CD14-positive monocyte (primary cell): Measurements from ENCODE around the gene ALOX5. TPM values are rescaled to one million over a fixed set of nuclear protein-coding genes. Genes with fewer than 3 reads are reported as not detected.
A peak's percentile ranks its signal among the peaks of the same experiment; 100 is the strongest.

Source experiments
- DNase-seq, 3 donors: peaks; one replicate each; pipeline ENCODE4 v3.0.0-alpha.2; 2011 to 2022
- H2AFZ ChIP-seq: 2 replicates; pipeline ENCODE4 v1.6.0; 2012; ENCODE audit warnings: mild to moderate bottlenecking, low read depth, low read length, inconsistent platforms; ENCODE audit not compliant: insufficient read depth, poor library complexity, severe bottlenecking
- H3K27ac ChIP-seq, 2 donors: 1 replicate in 1 of 2; 2 replicates in 1 of 2; pipeline ENCODE4 v1.5.1; 2012 to 2013; ENCODE audit warnings: low read length in 2 of 2, control low read depth in 1 of 2, inconsistent platforms in 1 of 2, low read depth in 1 of 2, mild to moderate bottlenecking in 1 of 2
- H3K27me3 ChIP-seq, 2 donors: one replicate each; pipeline versions ENCODE4 v1.6.0 to v1.6.1; 2011 to 2013; ENCODE audit warnings: low read length in 2 of 2; ENCODE audit not compliant: control insufficient read depth in 2 of 2, insufficient read depth in 2 of 2
- H3K36me3 ChIP-seq, 2 donors: replicated peaks in 1 of 2; 1 replicate in 1 of 2; 2 replicates in 1 of 2; pipeline versions ENCODE4 v1.5.1 to v1.6.1; 2012 to 2013; ENCODE audit warnings: low read length in 2 of 2, control low read depth in 1 of 2, inconsistent platforms in 1 of 2, mild to moderate bottlenecking in 1 of 2; ENCODE audit not compliant: insufficient read depth in 2 of 2, control insufficient read depth in 1 of 2
- H3K4me1 ChIP-seq, 2 donors: 1 replicate in 1 of 2; 2 replicates in 1 of 2; pipeline versions ENCODE4 v1.5.1 to v1.6.1; 2012 to 2013; ENCODE audit warnings: low read length in 2 of 2, control low read depth in 1 of 2, inconsistent platforms in 1 of 2, mild to moderate bottlenecking in 1 of 2, moderate library complexity in 1 of 2; ENCODE audit not compliant: insufficient read depth in 2 of 2, control insufficient read depth in 1 of 2
- H3K4me2 ChIP-seq: replicated peaks from 2 replicates; pipeline ENCODE3; 2012; ENCODE audit warnings: low read length, moderate library complexity, mild to moderate bottlenecking; ENCODE audit not compliant: poor library complexity, severe bottlenecking; ENCODE audit errors: extremely low read depth
- H3K4me3 ChIP-seq, 3 experiments: fragments of 200-600 bp in 1 of 3; sonication (generic) in 1 of 3; replicated peaks in 1 of 3; 1 replicate in 2 of 3; 2 replicates in 1 of 3; pipeline ENCODE4 v1.5.1; 2011 to 2013; ENCODE audit warnings: low read length in 3 of 3, mild to moderate bottlenecking in 3 of 3, control low read depth in 2 of 3, low read depth in 2 of 3, inconsistent platforms in 1 of 3, moderate library complexity in 1 of 3
- H3K79me2 ChIP-seq: 2 replicates; pipeline ENCODE4 v1.6.0; 2012; ENCODE audit warnings: mild to moderate bottlenecking, control low read depth, inconsistent platforms, low read length, moderate library complexity; ENCODE audit not compliant: insufficient read depth
- H3K9ac ChIP-seq: 2 replicates; pipeline ENCODE4 v1.6.0; 2017; ENCODE audit warnings: low read length, mild to moderate bottlenecking; ENCODE audit not compliant: insufficient read depth, poor library complexity, severe bottlenecking
- H3K9me3 ChIP-seq, 2 donors: replicated peaks in 1 of 2; 1 replicate in 1 of 2; 2 replicates in 1 of 2; pipeline versions ENCODE4 v1.5.1 to v1.6.1; 2012 to 2013; ENCODE audit warnings: low read length in 2 of 2, control low read depth in 1 of 2; ENCODE audit not compliant: control insufficient read depth in 1 of 2, insufficient read depth in 1 of 2
- H4K20me1 ChIP-seq: 2 replicates; pipeline ENCODE4 v1.6.0; 2012; ENCODE audit warnings: mild to moderate bottlenecking, low read length, control low read depth, moderate library complexity; ENCODE audit not compliant: insufficient read depth
- H3K27ac Mint-ChIP-seq, 7 donors: one replicate each; pipeline ENCODE4 v1.8.0; 2020; ENCODE audit warnings: mild to moderate bottlenecking in 7 of 7, mixed read lengths in 7 of 7, moderate library complexity in 6 of 7, inconsistent platforms in 2 of 7
- H3K27me3 Mint-ChIP-seq, 3 donors: one replicate each; pipeline ENCODE4 v1.8.0; 2021 to 2022; ENCODE audit warnings: low read depth in 3 of 3, mild to moderate bottlenecking in 3 of 3, mixed read lengths in 3 of 3, moderate library complexity in 3 of 3, inconsistent platforms in 1 of 3
- H3K36me3 Mint-ChIP-seq, 2 donors: one replicate each; pipeline ENCODE4 v1.8.0; 2020; ENCODE audit warnings: mixed read lengths in 2 of 2, inconsistent platforms in 1 of 2, mild to moderate bottlenecking in 1 of 2
- H3K4me1 Mint-ChIP-seq: one replicate; pipeline ENCODE4 v1.8.0; 2020; ENCODE audit warnings: mild to moderate bottlenecking, mixed read lengths
- H3K4me3 Mint-ChIP-seq, 2 donors: one replicate each; pipeline ENCODE4 v1.8.0; 2020; ENCODE audit warnings: mild to moderate bottlenecking in 2 of 2, mixed read lengths in 2 of 2, moderate library complexity in 1 of 2
- H3K9me3 Mint-ChIP-seq, 7 donors: one replicate each; pipeline ENCODE4 v1.8.0; 2020 to 2022; ENCODE audit warnings: mixed read lengths in 7 of 7, mild to moderate bottlenecking in 6 of 7, moderate library complexity in 6 of 7, inconsistent platforms in 2 of 7
- CTCF ChIP-seq: fragments of 200-600 bp; IDR thresholded peaks from one replicate; pipeline ENCODE4 v1.8.0; 2022; ENCODE audit warnings: antibody characterized with exemption, mild to moderate bottlenecking
- WGBS: methylation state at CpG from one replicate; pipeline ENCODE4 v1.1.5; 2013; ENCODE audit warnings: missing lambda C conversion rate; ENCODE audit not compliant: insufficient coverage; 5-methylcytosine and 5-hydroxymethylcytosine counted together
- intact Hi-C, 2 donors: fragments of 100-400 bp; cut with micrococcal nuclease; formaldehyde crosslinking; loops; one replicate each; pipeline versions ENCODE4 v1.15.0 to v1.15.1; 2023
- polyA plus RNA-seq, 3 donors: library from polyadenylated mRNA; depleted of rRNA in 1 of 3; unstranded in 2 of 3; stranded (reverse) in 1 of 3; fragments of 300-500 nt in 2 of 3; fragments of >200 nt in 1 of 3; fragmentation: Illumina TruSeq in 2 of 3; gene quantifications; 1 replicate in 2 of 3; 2 replicates in 1 of 3; pipeline ENCODE4 v1.2.3, GENCODE V29; 2012 to 2021

The ALOX5 gene
- polyA plus RNA-seq, 3 donors: 223 to 918 (median 272) TPM

GRCh38 chr10:45424668-45425404 lies 50.8 kb downstream of the ALOX5 start:
- H3K27ac ChIP-seq: peak overlapping the region; percentile 32 to 44
- Mint-ChIP-seq H3K27me3 (peaks cover 0 to 4% (median 0%) of the 10 kb centered on the region in 3 donors), H3K9me3 (no peaks in the 10 kb centered on the region), H3K4me3 (no peak overlapping the region), H3K36me3 (peaks cover 76 to 86% of the 10 kb centered on the region in 2 donors), H3K27ac (peak overlapping the region in 6 of 7 donors; percentile 25 to 82 (median 67)), H3K4me1 (peaks cover 64% of the 10 kb centered on the region)
- H3K4me3 ChIP-seq: no peak overlapping the region
- peak in 2 of 3 donors; percentile 28 to 33 for DNase-seq
- H3K79me2 ChIP-seq: peaks cover 12% of the 10 kb centered on the region
- peak overlapping the region; percentile 17 for H3K9ac ChIP-seq
- no peak for TF ChIP-seq CTCF
- H3K36me3 ChIP-seq: peaks cover 69 to 83% of the 10 kb centered on the region in 2 donors
- H3K27me3 ChIP-seq: no peaks in the 10 kb centered on the region
- peaks cover 88% of the 10 kb centered on the region for H4K20me1 ChIP-seq
- WGBS: 15% methylated on average over 12 of the region's 15 CpGs
- H3K4me2 ChIP-seq: no peak overlapping the region
- H2AFZ ChIP-seq: no peak overlapping the region
- H3K4me1 ChIP-seq: peaks cover 54 to 59% of the 10 kb centered on the region in 2 donors
- intact Hi-C loops: loop anchor here in 1 of 2 donors (5.0 kb wide), 1 partner anchor 32 kb away; no protein-coding TSS in a partner anchor
- no peaks in the 10 kb centered on the region for H3K9me3 ChIP-seq

GRCh38 chr10:45425621-45426563 lies 51.9 kb downstream of the ALOX5 start:
- Histone ChIP-seq H3K27ac (no peak overlapping the region), H3K4me3 (no peak overlapping the region), H3K27me3 (no peaks in the 10 kb centered on the region), H3K9me3 (no peaks in the 10 kb centered on the region), H3K9ac (no peak overlapping the region), H3K4me1 (peaks cover 44 to 48% of the 10 kb centered on the region in 2 donors), H2AFZ (no peak overlapping the region), H3K4me2 (no peak overlapping the region), H4K20me1 (peaks cover 93% of the 10 kb centered on the region), H3K79me2 (peaks cover 5% of the 10 kb centered on the region), H3K36me3 (peaks cover 79 to 93% of the 10 kb centered on the region in 2 donors)
- DNase-seq: peak in 1 of 3 donors; percentile 44
- Mint-ChIP-seq H3K36me3 (peaks cover 82 to 95% of the 10 kb centered on the region in 2 donors), H3K27me3 (peaks cover 0 to 2% (median 0%) of the 10 kb centered on the region in 3 donors), H3K27ac (peak overlapping the region in 5 of 7 donors; percentile 19 to 77 (median 60)), H3K4me3 (no peak overlapping the region), H3K4me1 (peaks cover 54% of the 10 kb centered on the region), H3K9me3 (no peaks in the 10 kb centered on the region)
- no peak for TF ChIP-seq CTCF
- intact Hi-C loops: no loop called here
- 60% methylated on average over 7 of the region's 10 CpGs for WGBS
